ENCODE results near the gene NPHP4. TPM values are rescaled to one million over a fixed set of nuclear protein-coding genes. Genes with fewer than 3 reads are reported as not detected.

NPHP4 gene
- polyA plus RNA-seq, 1 donor (not counting 4 experiments of a cell fraction or from before 2014, with no cell fraction given): 3.7 TPM

GRCh38 chr1:5881526-5882222, 110.6 kb downstream of the NPHP4 start:
- no peak for DNase-seq (ENCODE audit: low read depth, low spot score)
- Histone ChIP-seq H3K4me1 (ENCODE audit: control insufficient read depth, extremely low read depth, insufficient read depth, low read length) (no peaks in the 10 kb centered on the region), H4K20me1 (ENCODE audit: control insufficient read depth, extremely low read depth, insufficient read depth, low read length) (peaks cover 2% of the 10 kb centered on the region), H3K4me2 (ENCODE audit: control insufficient read depth, extremely low read depth, insufficient read depth, low read depth, low read length) (no peak overlapping the region), H3K27me3 (ENCODE audit: control insufficient read depth, extremely low read depth, insufficient read depth, low read length) (no peaks in the 10 kb centered on the region), H3K27ac (ENCODE audit: control insufficient read depth, insufficient read depth, low read length) (no peak overlapping the region), H3K4me3 (ENCODE audit: control insufficient read depth in 2 of 3, extremely low read depth in 1 of 3, insufficient read depth in 2 of 3, low read depth in 1 of 3, low read length in 3 of 3) (no peak overlapping the region), H3K9me1 (ENCODE audit: control insufficient read depth, extremely low read depth, insufficient read depth, low read length) (no peaks in the 10 kb centered on the region), H3K36me3 (ENCODE audit: control insufficient read depth in 2 of 2, extremely low read depth in 1 of 2, insufficient read depth in 2 of 2, low read length in 2 of 2) (peaks cover 0 to 4% of the 10 kb centered on the region in 2 experiments), H2AFZ (ENCODE audit: control insufficient read depth, low read length) (no peak overlapping the region), H3K9me3 (ENCODE audit: control insufficient read depth, low read depth, low read length) (no peaks in the 10 kb centered on the region), H3K79me2 (ENCODE audit: control insufficient read depth, insufficient read depth, low read length) (no peaks in the 10 kb centered on the region), H3K9ac (ENCODE audit: control insufficient read depth, extremely low read depth, insufficient read depth, low read length) (no peak overlapping the region)
- no peak for TF ChIP-seq CTCF (optimal IDR thresholded peaks at IDR 0.05 in 1 of 3, IDR thresholded peaks at IDR 0.05 in 1 of 3, conservative IDR thresholded peaks at IDR 0.05 in 1 of 3; ENCODE audit: extremely low read depth in 1 of 3, insufficient read depth in 2 of 3, low read length in 3 of 3)
- no peak for TF ChIP-seq EZH2 (IDR thresholded peaks at IDR 0.05; ENCODE audit: low read length)
- FAIRE-seq: no peak
- dilution Hi-C loops (cut with MboI; ENCODE audit: extremely low pct_ligation_motif_present, low sequenced_read_pairs): no loop called here

- no peak overlapping the region for H3K4me3 ChIP-seq (ENCODE audit: control insufficient read depth in 2 of 3, extremely low read depth in 1 of 3, insufficient read depth in 2 of 3, low read depth in 1 of 3, low read length in 3 of 3)
- H3K36me3 ChIP-seq (ENCODE audit: control insufficient read depth in 2 of 2, extremely low read depth in 1 of 2, insufficient read depth in 2 of 2, low read length in 2 of 2): peaks cover 0 to 4% of the 10 kb centered on the region in 2 experiments
- dilution Hi-C loops (cut with MboI; ENCODE audit: extremely low pct_ligation_motif_present, low sequenced_read_pairs): no loop called here
- no peaks in the 10 kb centered on the region for H3K9me3 ChIP-seq (ENCODE audit: control insufficient read depth, low read depth, low read length)
- FAIRE-seq (no peak), DNase-seq (ENCODE audit: low read depth, low spot score) (no peak)
- peaks cover 2% of the 10 kb centered on the region for H4K20me1 ChIP-seq (ENCODE audit: control insufficient read depth, extremely low read depth, insufficient read depth, low read length)
- H3K27ac ChIP-seq (ENCODE audit: control insufficient read depth, insufficient read depth, low read length): no peak overlapping the region
- H3K4me1 ChIP-seq (ENCODE audit: control insufficient read depth, extremely low read depth, insufficient read depth, low read length): no peaks in the 10 kb centered on the region
- H2AFZ ChIP-seq (ENCODE audit: control insufficient read depth, low read length): no peak overlapping the region
- H3K9me1 ChIP-seq (ENCODE audit: control insufficient read depth, extremely low read depth, insufficient read depth, low read length): no peaks in the 10 kb centered on the region
- no peaks in the 10 kb centered on the region for H3K79me2 ChIP-seq (ENCODE audit: control insufficient read depth, insufficient read depth, low read length)
- no peaks in the 10 kb centered on the region for H3K27me3 ChIP-seq (ENCODE audit: control insufficient read depth, extremely low read depth, insufficient read depth, low read length)
- H3K4me2 ChIP-seq (ENCODE audit: control insufficient read depth, extremely low read depth, insufficient read depth, low read depth, low read length): no peak overlapping the region
- TF ChIP-seq CTCF (optimal IDR thresholded peaks at IDR 0.05 in 1 of 3, IDR thresholded peaks at IDR 0.05 in 1 of 3, conservative IDR thresholded peaks at IDR 0.05 in 1 of 3; ENCODE audit: extremely low read depth in 1 of 3, insufficient read depth in 2 of 3, low read length in 3 of 3) (no peak), EZH2 (IDR thresholded peaks at IDR 0.05; ENCODE audit: low read length) (no peak)
- no peak overlapping the region for H3K9ac ChIP-seq (ENCODE audit: control insufficient read depth, extremely low read depth, insufficient read depth, low read length)
These were observed 111.4 kb downstream of the NPHP4 start for GRCh38 chr1:5880630-5881405.
